Neuronal stem cell (in vitro differentiated cells): ENCODE measurements around the gene ADD3.

ENCODE experiments used
- DNase-seq: peaks from one replicate; pipeline ENCODE4 v3.0.0-alpha.2; 2013; ENCODE audit warnings: low spot score
- H2AFZ ChIP-seq: one replicate; pipeline ENCODE4 v1.6.1; 2013; ENCODE audit warnings: mild to moderate bottlenecking, low read length, inconsistent platforms
- H2AK5ac ChIP-seq: 2 replicates; pipeline ENCODE4 v1.6.1; 2013; ENCODE audit warnings: low read depth, mild to moderate bottlenecking, inconsistent platforms, low read length, moderate library complexity, mixed read lengths
- H2BK120ac ChIP-seq: 2 replicates; pipeline ENCODE4 v1.6.1; 2013; ENCODE audit warnings: low read depth, mild to moderate bottlenecking, inconsistent platforms, low read length, moderate library complexity, mixed read lengths
- H2BK12ac ChIP-seq: one replicate; pipeline ENCODE4 v1.6.1; 2013; ENCODE audit warnings: low read length, inconsistent platforms
- H2BK15ac ChIP-seq: 2 replicates; pipeline ENCODE4 v1.6.1; 2013; ENCODE audit warnings: mild to moderate bottlenecking, low read length, inconsistent platforms, mixed read lengths
- H2BK5ac ChIP-seq: one replicate; pipeline ENCODE4 v1.6.1; 2013; ENCODE audit warnings: inconsistent platforms, mild to moderate bottlenecking, low read length, moderate library complexity
- H3K14ac ChIP-seq: one replicate; pipeline ENCODE4 v1.6.1; 2013; ENCODE audit warnings: low read length, inconsistent platforms
- H3K18ac ChIP-seq: 2 replicates; pipeline ENCODE4 v1.6.1; 2013; ENCODE audit warnings: low read length, inconsistent platforms
- H3K23ac ChIP-seq: 2 replicates; pipeline ENCODE4 v1.6.1; 2013; ENCODE audit warnings: low read depth, mild to moderate bottlenecking, mixed read lengths, low read length, inconsistent platforms; ENCODE audit not compliant: poor library complexity
- H3K27ac ChIP-seq: replicated peaks from 3 replicates; pipeline ENCODE4 v1.5.1; 2013; ENCODE audit warnings: low read length, inconsistent platforms
- H3K27me3 ChIP-seq, 3 experiments: 2 replicates each; pipeline ENCODE4 v1.6.1; 2013; ENCODE audit warnings: low read length in 3 of 3, mild to moderate bottlenecking in 2 of 3, inconsistent platforms in 1 of 3, low read depth in 1 of 3, mixed read lengths in 1 of 3, moderate library complexity in 1 of 3; ENCODE audit not compliant: control insufficient read depth in 3 of 3, insufficient read depth in 3 of 3
- H3K36me3 ChIP-seq, 2 donors: replicated peaks in 1 of 2; 2 replicates each; pipeline ENCODE4 v1.6.1; 2013; ENCODE audit warnings: low read length in 2 of 2; ENCODE audit not compliant: control insufficient read depth in 2 of 2, insufficient read depth in 2 of 2
- H3K4ac ChIP-seq: 2 replicates; pipeline ENCODE4 v1.6.1; 2013; ENCODE audit warnings: inconsistent platforms, mild to moderate bottlenecking, low read length, moderate library complexity
- H3K4me1 ChIP-seq, 2 donors: 1 replicate in 1 of 2; 2 replicates in 1 of 2; pipeline ENCODE4 v1.6.1; 2013; ENCODE audit warnings: low read length in 2 of 2, low read depth in 1 of 2; ENCODE audit not compliant: control insufficient read depth in 2 of 2, insufficient read depth in 1 of 2
- H3K4me2 ChIP-seq: one replicate; pipeline ENCODE4 v1.6.1; 2013; ENCODE audit warnings: mild to moderate bottlenecking, low read length, inconsistent platforms; ENCODE audit not compliant: insufficient read depth, poor library complexity, severe bottlenecking
- H3K4me3 ChIP-seq, 2 donors: 2 replicates each; pipeline ENCODE4 v1.5.1; 2013; ENCODE audit warnings: low read length in 2 of 2, mild to moderate bottlenecking in 2 of 2, inconsistent platforms in 1 of 2, moderate library complexity in 1 of 2
- H3K79me1 ChIP-seq: one replicate; pipeline ENCODE4 v1.6.1; 2013; ENCODE audit warnings: low read depth, mild to moderate bottlenecking, inconsistent platforms, low read length, moderate library complexity
- H3K9ac ChIP-seq: one replicate; pipeline ENCODE4 v1.6.1; 2013; ENCODE audit warnings: mild to moderate bottlenecking, low read depth, low read length, inconsistent platforms; ENCODE audit not compliant: poor library complexity
- H3K9me3 ChIP-seq, 2 donors: replicated peaks in 1 of 2; 2 replicates each; pipeline versions ENCODE3 to v1.6.1; 2013; ENCODE audit warnings: low read length in 2 of 2, mild to moderate bottlenecking in 2 of 2, inconsistent platforms in 1 of 2, low read depth in 1 of 2, mixed read lengths in 1 of 2, moderate library complexity in 1 of 2; ENCODE audit not compliant: control insufficient read depth in 2 of 2, insufficient read depth in 1 of 2
- H4K8ac ChIP-seq: one replicate; pipeline ENCODE4 v1.6.1; 2013; ENCODE audit warnings: low read depth, mild to moderate bottlenecking, inconsistent platforms, low read length, moderate library complexity
- H4K91ac ChIP-seq: one replicate; pipeline ENCODE4 v1.6.1; 2013; ENCODE audit warnings: low read length, low read depth, mild to moderate bottlenecking, inconsistent platforms; ENCODE audit not compliant: poor library complexity
- WGBS, 2 donors: extraction: QIAGEN DNeasy Blood & Tissue Kit; methylation state at CpG; one replicate each; pipeline ENCODE4 v1.1.7; 2013; ENCODE audit warnings: missing lambda C conversion rate in 2 of 2, mixed read lengths in 1 of 2; ENCODE audit not compliant: insufficient read length in 2 of 2, insufficient replicate concordance in 1 of 2; ENCODE audit errors: extremely low coverage in 2 of 2; 5-methylcytosine and 5-hydroxymethylcytosine counted together

Gene ADD3

GRCh38 chr10:110118891-110119621 lies 111.3 kb downstream of the ADD3 start:
- Histone ChIP-seq H3K4me2 (no peak overlapping the region), H3K9me3 (no peaks in the 10 kb centered on the region), H3K36me3 (peaks cover 11 to 82% of the 10 kb centered on the region in 2 donors), H4K8ac (no peak overlapping the region), H3K4me1 (no peaks in the 10 kb centered on the region), H2AK5ac (no peak overlapping the region), H3K14ac (no peak overlapping the region), H2BK120ac (no peak overlapping the region), H3K4me3 (no peak overlapping the region), H3K23ac (no peak overlapping the region), H3K79me1 (no peaks in the 10 kb centered on the region), H3K27me3 (no peaks in the 10 kb centered on the region), H4K91ac (no peak overlapping the region), H2BK12ac (no peak overlapping the region), H3K9ac (no peak overlapping the region), H3K4ac (no peak overlapping the region), H3K27ac (no peak overlapping the region), H3K18ac (no peak overlapping the region), H2BK5ac (no peak overlapping the region), H2BK15ac (no peak overlapping the region), H2AFZ (no peak overlapping the region)
- no CpG with 5 or more reads among the region's 1 CpG for WGBS, 2 donors
- DNase-seq, result no peak

GRCh38 chr10:110123594-110123993 lies 115.8 kb downstream of the ADD3 start:
- no CpG with 5 or more reads among the region's 2 CpGs for WGBS, 2 donors
- DNase-seq, result no peak
- peaks cover 8 to 81% of the 10 kb centered on the region in 2 donors for H3K36me3 ChIP-seq

GRCh38 chr10:110129490-110129889 lies 121.7 kb downstream of the ADD3 start:
- H3K79me1 ChIP-seq, result no peaks in the 10 kb centered on the region
- H3K4ac ChIP-seq, result no peak overlapping the region
- no peak overlapping the region for H2AFZ ChIP-seq
- no peak overlapping the region for H4K91ac ChIP-seq
- no peak overlapping the region for H2AK5ac ChIP-seq
- H2BK12ac ChIP-seq, result no peak overlapping the region
- H3K9me3 ChIP-seq, result no peaks in the 10 kb centered on the region
- H3K27ac ChIP-seq, result no peak overlapping the region
- H2BK120ac ChIP-seq, result no peak overlapping the region
- no peaks in the 10 kb centered on the region for H3K27me3 ChIP-seq
- no peak overlapping the region for H3K9ac ChIP-seq
- H2BK15ac ChIP-seq, result no peak overlapping the region
- H3K4me1 ChIP-seq, result no peaks in the 10 kb centered on the region
- H2BK5ac ChIP-seq, result no peak overlapping the region
- peaks cover 11 to 87% of the 10 kb centered on the region in 2 donors for H3K36me3 ChIP-seq
- no peak overlapping the region for H3K18ac ChIP-seq
- DNase-seq, result no peak
- no peak overlapping the region for H3K4me2 ChIP-seq
- H3K14ac ChIP-seq, result no peak overlapping the region
- no peak overlapping the region for H4K8ac ChIP-seq
- H3K4me3 ChIP-seq, result no peak overlapping the region
- no peak overlapping the region for H3K23ac ChIP-seq

More at GRCh38 chr10:110123594-110123993, 115.8 kb downstream of the ADD3 start:
- H3K18ac ChIP-seq, result no peak overlapping the region
- no peak overlapping the region for H4K8ac ChIP-seq
- H2BK5ac ChIP-seq, result no peak overlapping the region
- H3K14ac ChIP-seq, result no peak overlapping the region
- H2AFZ ChIP-seq, result no peak overlapping the region
- H3K27ac ChIP-seq, result no peak overlapping the region
- H3K23ac ChIP-seq, result no peak overlapping the region
- H2BK12ac ChIP-seq, result no peak overlapping the region
- H3K4ac ChIP-seq, result no peak overlapping the region
- no peaks in the 10 kb centered on the region for H3K4me1 ChIP-seq
- no peak overlapping the region for H3K9ac ChIP-seq
- H3K9me3 ChIP-seq, result no peaks in the 10 kb centered on the region
- no peak overlapping the region for H2BK15ac ChIP-seq
- H4K91ac ChIP-seq, result no peak overlapping the region
- no peak overlapping the region for H3K4me3 ChIP-seq
- no peak overlapping the region for H2BK120ac ChIP-seq
- no peak overlapping the region for H3K4me2 ChIP-seq
- H3K79me1 ChIP-seq, result no peaks in the 10 kb centered on the region
- H3K27me3 ChIP-seq, result no peaks in the 10 kb centered on the region
- no peak overlapping the region for H2AK5ac ChIP-seq

GRCh38 chr10:110134917-110135316 lies 127.1 kb downstream of the ADD3 start:
- Histone ChIP-seq H4K91ac (no peak overlapping the region), H3K27ac (no peak overlapping the region), H3K4ac (no peak overlapping the region), H3K4me2 (no peak overlapping the region), H2BK120ac (no peak overlapping the region), H3K27me3 (no peaks in the 10 kb centered on the region), H2AK5ac (no peak overlapping the region), H3K79me1 (no peaks in the 10 kb centered on the region), H3K36me3 (peaks cover 12 to 51% of the 10 kb centered on the region in 2 donors), H2AFZ (no peak overlapping the region), H2BK5ac (no peak overlapping the region), H3K4me1 (no peaks in the 10 kb centered on the region), H3K9me3 (no peaks in the 10 kb centered on the region), H4K8ac (no peak overlapping the region), H3K9ac (no peak overlapping the region), H3K14ac (no peak overlapping the region), H2BK15ac (no peak overlapping the region), H3K18ac (no peak overlapping the region), H3K4me3 (no peak overlapping the region), H2BK12ac (no peak overlapping the region), H3K23ac (no peak overlapping the region)
- no peak for DNase-seq
- WGBS, 2 donors, result no CpG with 5 or more reads among the region's 3 CpGs
